Body of pancreas (tissue), 4 donors: ENCODE data around the gene TCF12. TPM values are rescaled to one million over a fixed set of nuclear protein-coding genes. Genes with fewer than 3 reads are reported as not detected.

Source experiments
- ATAC-seq: fragments of 150-250 bp; one replicate; pipeline ENCODE4 v1.9.1; 2016
- DNase-seq, 4 donors: peaks; one replicate each; pipeline ENCODE4 v3.0.0-alpha.2; 2019
- H3K27ac ChIP-seq, 4 donors: fragments of 200-600 bp; sonication (generic); 1 replicate in 3 of 4; 2 replicates in 1 of 4; pipeline versions ENCODE4 v1.5.1 to v1.6.1; 2016 to 2019; ENCODE audit warnings: mild to moderate bottlenecking in 1 of 4, mixed read lengths in 1 of 4, moderate library complexity in 1 of 4
- H3K27me3 ChIP-seq, 2 donors: fragments of 200-600 bp; sonication (generic); one replicate each; pipeline ENCODE4 v1.6.0; 2016; ENCODE audit warnings: mild to moderate bottlenecking in 1 of 2
- H3K36me3 ChIP-seq, 2 donors: fragments of 200-600 bp; sonication (generic); replicated peaks in 1 of 2; 2 replicates each; pipeline ENCODE4 v1.5.1; 2016; ENCODE audit warnings: low read depth in 2 of 2; ENCODE audit not compliant: insufficient read depth in 1 of 2
- H3K4me1 ChIP-seq: fragments of 200-600 bp; sonication (generic); one replicate; pipeline ENCODE4 v1.6.0; 2016
- H3K4me3 ChIP-seq, 2 donors: fragments of 200-600 bp; sonication (generic); 1 replicate in 1 of 2; 2 replicates in 1 of 2; pipeline ENCODE4 v1.5.1; 2016 to 2019
- H3K9me3 ChIP-seq, 3 donors: fragments of 200-600 bp; sonication (generic); 1 replicate in 2 of 3; 2 replicates in 1 of 3; pipeline ENCODE4 v1.5.1; 2016
- CTCF ChIP-seq, 7 experiments: fragments of 450-650 bp in 4 of 7; fragments of 200-600 bp in 3 of 7; sonication (generic) in 3 of 7; IDR thresholded peaks; one replicate each; pipeline ENCODE4 v1.5.1; 2016 to 2019; ENCODE audit warnings: antibody characterized with exemption in 7 of 7
- POLR2A ChIP-seq, 3 donors: fragments of 450-650 bp; IDR thresholded peaks; one replicate each; pipeline ENCODE4 v1.6.1; 2016; ENCODE audit warnings: antibody characterized with exemption in 3 of 3, mild to moderate bottlenecking in 2 of 3
- WGBS, 2 donors: methylation state at CpG; one replicate each; pipeline ENCODE4 v1.1.5; 2017; 5-methylcytosine and 5-hydroxymethylcytosine counted together
- intact Hi-C: fragments of 100-400 bp; cut with DNase I; formaldehyde crosslinking; loops from one replicate; pipeline ENCODE4 v1.15.1; 2023
- total RNA-seq, 2 donors: library from RNA; depleted of rRNA; stranded (reverse); fragments of >200 nt; gene quantifications; one replicate each; pipeline ENCODE4 v1.1.0, GENCODE V29; 2016

Gene TCF12
- total RNA-seq, 2 donors from 2014 or later, result 27.2 to 49.4 TPM

DNA sequence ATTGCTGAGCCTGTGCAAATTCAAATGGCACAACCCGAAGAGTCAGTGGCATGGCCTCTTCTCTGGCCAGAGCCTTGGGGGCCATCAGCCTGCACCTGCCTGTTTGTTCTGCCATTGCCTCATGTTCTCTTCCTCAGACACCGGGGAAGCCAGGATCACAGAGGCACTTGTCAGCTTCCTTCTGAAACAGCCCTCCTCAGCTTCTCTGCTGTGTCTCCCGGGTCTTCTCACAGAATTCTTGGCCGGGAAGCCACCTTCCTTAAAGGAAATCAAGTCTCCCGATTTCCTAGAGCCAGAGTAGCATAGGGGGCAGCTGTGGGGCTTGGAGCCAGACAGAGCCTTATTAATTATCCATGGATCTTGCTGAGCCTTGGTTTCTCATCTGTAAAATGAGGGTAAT lies 410.5 kb downstream of the TCF12 start:
- Histone ChIP-seq H3K27ac (no peak overlapping the region), H3K9me3 (no peaks in the 10 kb centered on the region), H3K4me3 (no peak overlapping the region), H3K4me1 (peaks cover 9% of the 10 kb centered on the region), H3K27me3 (no peaks in the 10 kb centered on the region), H3K36me3 (no peaks in the 10 kb centered on the region)
- WGBS, 2 donors, result 73 to 78% methylated on average over 5 of the region's 5 CpGs
- DNase-seq (no peak), ATAC-seq (no peak)
- intact Hi-C loops, result no loop called here
- TF ChIP-seq POLR2A (IDR thresholded peaks at IDR 0.05), result no peak
- no peak for TF ChIP-seq CTCF (IDR thresholded peaks at IDR 0.05)

GRCh38 chr15:57329582-57330367 lies 411.3 kb downstream of the TCF12 start:
- no peak for TF ChIP-seq POLR2A (IDR thresholded peaks at IDR 0.05)
- no peak for TF ChIP-seq CTCF (IDR thresholded peaks at IDR 0.05)
- ATAC-seq (no peak), DNase-seq (no peak)
- no peaks in the 10 kb centered on the region for H3K9me3 ChIP-seq
- H3K27ac ChIP-seq, result no peak overlapping the region
- H3K4me1 ChIP-seq, result peaks cover 9% of the 10 kb centered on the region
- no peaks in the 10 kb centered on the region for H3K36me3 ChIP-seq
- H3K27me3 ChIP-seq, result no peaks in the 10 kb centered on the region
- no peak overlapping the region for H3K4me3 ChIP-seq
- intact Hi-C loops, result no loop called here
- 79 to 93% methylated on average over 13 of the region's 13 CpGs for WGBS, 2 donors

DNA sequence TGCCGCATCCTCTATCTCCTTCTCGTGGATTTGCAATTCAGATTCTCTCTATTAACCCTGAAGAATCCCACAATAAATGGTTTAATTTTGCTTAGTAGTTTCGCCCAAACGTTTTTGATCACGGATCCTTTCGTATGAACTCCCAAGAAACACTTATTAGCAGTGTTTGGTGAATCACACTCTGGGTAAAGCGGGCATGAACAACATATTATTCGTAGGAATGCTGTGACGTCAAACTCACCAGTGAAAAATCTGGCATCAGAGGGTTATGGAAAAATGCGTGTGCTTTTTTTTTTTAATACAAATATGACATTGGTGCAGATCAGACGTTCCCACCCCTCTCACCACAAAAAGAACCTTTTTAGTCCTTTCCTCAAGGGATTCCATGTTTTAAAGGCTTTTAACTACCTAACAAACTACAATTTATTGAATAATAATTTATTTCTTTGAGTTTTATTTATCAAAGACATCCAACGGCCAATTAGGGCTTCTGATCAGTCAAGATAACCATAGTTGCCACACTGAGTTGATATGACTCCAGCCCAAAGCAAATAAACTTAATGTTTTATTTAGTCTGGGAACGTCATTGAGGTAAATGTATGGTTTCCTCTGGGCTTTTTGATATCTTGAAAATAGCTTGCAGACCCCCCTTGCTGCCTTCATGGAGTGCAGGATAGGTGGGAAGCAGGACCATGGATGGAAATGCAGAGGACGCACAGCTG lies 412.3 kb downstream of the TCF12 start:
- no peak for DNase-seq
- intact Hi-C loops, result no loop called here
- 70 to 77% methylated on average over 14 of the region's 14 CpGs for WGBS, 2 donors

GRCh38 chr15:57332326-57332725 lies 413.9 kb downstream of the TCF12 start:
- H3K36me3 ChIP-seq, result no peaks in the 10 kb centered on the region
- H3K4me3 ChIP-seq, result no peak overlapping the region
- H3K4me1 ChIP-seq, result peaks cover 4% of the 10 kb centered on the region
- no peak for DNase-seq
- intact Hi-C loops, result no loop called here
- no peak overlapping the region for H3K27ac ChIP-seq
- H3K27me3 ChIP-seq, result no peaks in the 10 kb centered on the region
- WGBS, 2 donors, result 86 to 89% methylated on average over 6 to 8 of the region's 8 CpGs
- no peak for TF ChIP-seq POLR2A (IDR thresholded peaks at IDR 0.05)
- no peaks in the 10 kb centered on the region for H3K9me3 ChIP-seq
- ATAC-seq, result no peak

More for the DNA sequence above, 412.3 kb downstream of the TCF12 start:
- TF ChIP-seq POLR2A (IDR thresholded peaks at IDR 0.05) (no peak), CTCF (IDR thresholded peaks at IDR 0.05) (no peak)
- Histone ChIP-seq H3K27ac (no peak overlapping the region), H3K9me3 (no peaks in the 10 kb centered on the region), H3K36me3 (no peaks in the 10 kb centered on the region), H3K27me3 (no peaks in the 10 kb centered on the region), H3K4me3 (no peak overlapping the region), H3K4me1 (peaks cover 9% of the 10 kb centered on the region)
- no peak for ATAC-seq

DNA sequence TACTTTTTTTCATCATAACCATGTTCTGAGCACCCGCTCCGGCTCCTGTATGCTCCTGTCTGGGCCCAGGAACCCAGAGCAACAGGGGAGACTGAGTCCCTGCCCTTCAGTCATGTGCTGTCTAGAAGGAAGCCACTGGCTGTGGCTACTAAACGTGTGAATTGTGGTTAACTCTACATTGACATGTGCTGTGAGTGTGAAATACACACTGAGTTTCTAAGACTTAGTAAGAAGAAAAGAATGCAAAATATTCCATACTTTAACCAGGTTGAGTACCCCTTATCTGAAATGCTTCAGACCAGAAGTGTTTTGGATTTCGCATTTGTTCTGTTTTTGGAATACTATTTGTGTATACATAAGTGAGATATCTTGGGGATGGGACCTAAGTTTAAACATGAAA lies 415.0 kb downstream of the TCF12 start:
- Histone ChIP-seq H3K36me3 (no peaks in the 10 kb centered on the region), H3K27ac (no peak overlapping the region), H3K27me3 (no peaks in the 10 kb centered on the region), H3K4me3 (no peak overlapping the region), H3K4me1 (no peaks in the 10 kb centered on the region), H3K9me3 (no peaks in the 10 kb centered on the region)
- 78 to 80% methylated on average over 4 of the region's 4 CpGs for WGBS, 2 donors
- TF ChIP-seq CTCF (IDR thresholded peaks at IDR 0.05), result no peak
- TF ChIP-seq POLR2A (IDR thresholded peaks at IDR 0.05), result no peak
- DNase-seq (no peak), ATAC-seq (no peak)
- intact Hi-C loops, result no loop called here
